Activated T-cell treated with anti-CD3 and anti-CD28 coated beads, Interleukin-2, amount 50 U/mL, for 1 hour (primary cell): Measurements from ENCODE around the gene KCNK2.

ENCODE experiments used
- DNase-seq: peaks from one replicate; pipeline ENCODE4 v3.0.0-alpha.2; 2020

The KCNK2 gene

GRCh38 chr1:215082532-215083382 lies at the start of gene KCNK2:
Gene KCNK2 (plus strand): TSS chr1:215082737. CDS start chr1:215083386, 649 bp downstream.
- DNase-seq = no peak

GRCh38 chr1:215032911-215033526 lies 49.5 kb upstream of the KCNK2 start:
- no peak for DNase-seq

- no peak for DNase-seq
Measured at GRCh38 chr1:215040190-215040589, 42.3 kb upstream of the KCNK2 start.

GRCh38 chr1:215043401-215043800 lies 39.1 kb upstream of the KCNK2 start:
- DNase-seq = no peak

GRCh38 chr1:215044151-215044550 lies 38.4 kb upstream of the KCNK2 start:
- no peak for DNase-seq

- no peak for DNase-seq
Measured at GRCh38 chr1:215045698-215046308, 36.7 kb upstream of the KCNK2 start.

GRCh38 chr1:215052256-215053015 lies 30.1 kb upstream of the KCNK2 start:
- DNase-seq = no peak

GRCh38 chr1:215054266-215054665 lies 28.3 kb upstream of the KCNK2 start:
- no peak for DNase-seq

- no peak for DNase-seq
Measured at GRCh38 chr1:215055281-215055935, 27.1 kb upstream of the KCNK2 start.

GRCh38 chr1:215056584-215056983 lies 26.0 kb upstream of the KCNK2 start:
- no peak for DNase-seq

GRCh38 chr1:215059947-215060346 lies 22.6 kb upstream of the KCNK2 start:
- DNase-seq = no peak

- DNase-seq = no peak
Measured at GRCh38 chr1:215064327-215064726, 18.2 kb upstream of the KCNK2 start.

- no peak for DNase-seq
Measured at GRCh38 chr1:215071078-215071477, 11.5 kb upstream of the KCNK2 start.

GRCh38 chr1:215076322-215076721 lies 6.2 kb upstream of the KCNK2 start:
- no peak for DNase-seq

- no peak for DNase-seq
Measured at GRCh38 chr1:215079456-215079855, 3.1 kb upstream of the KCNK2 start.

- DNase-seq = no peak
Measured at GRCh38 chr1:215081661-215082531, 641 bp upstream of the KCNK2 start.

GRCh38 chr1:215083383-215083961 lies 935 bp downstream of the KCNK2 start:
- no peak for DNase-seq

- DNase-seq = no peak
Measured at GRCh38 chr1:215084621-215085020, 2.1 kb downstream of the KCNK2 start.

GRCh38 chr1:215087603-215088002 lies 5.1 kb downstream of the KCNK2 start:
- no peak for DNase-seq

GRCh38 chr1:215094381-215094780 lies 11.8 kb downstream of the KCNK2 start:
- DNase-seq = no peak

GRCh38 chr1:215095524-215095923 lies 13.0 kb downstream of the KCNK2 start:
- DNase-seq = no peak
